Panc1 (cell line): ENCODE results near the gene TBL1Y. TPM values are rescaled to one million over a fixed set of nuclear protein-coding genes. Genes with fewer than 3 reads are reported as not detected.

Source experiments
- ATAC-seq: fragments of 200-7000 bp; cut with Tn5 transposase; 2 replicates; pipeline ENCODE4 v1.9.1; 2020; ENCODE audit warnings: mild to moderate bottlenecking, moderate library complexity
- BruUV-seq: library from RNA; stranded (reverse); fragments of 400-500 nt; replicated peaks from 2 replicates; lab custom pipeline; 2021; lab: Mats Ljungman, UMichigan
- CTCF ChIA-PET: fragments of 300-600 bp; sonication (Branson Sonifier 250); formaldehyde crosslinking; loops from one replicate; lab custom pipeline; 2022; ENCODE audit warnings: antibody characterized with exemption; lab: Charles Lee
- POLR2A ChIA-PET: fragments of 300-600 bp; sonication (Branson Sonifier 250); formaldehyde crosslinking; loops from one replicate; lab custom pipeline; 2022; ENCODE audit warnings: antibody characterized with exemption; lab: Charles Lee
- DNase-seq: peaks from one replicate; pipeline ENCODE4 v3.0.0-alpha.2; 2010; ENCODE audit warnings: low read depth, low spot score
- H3K27ac ChIP-seq: 2 replicates; pipeline ENCODE4 v1.5.1; 2011; ENCODE audit warnings: mild to moderate bottlenecking, low read length, inconsistent platforms
- H3K27me3 ChIP-seq: fragments of 200-500 bp; sonication (Bioruptor generic); 2 replicates; pipeline ENCODE4 v1.6.0; 2014; ENCODE audit warnings: low read length, inconsistent platforms; ENCODE audit not compliant: control insufficient read depth, insufficient read depth
- H3K36me3 ChIP-seq: fragments of 200-500 bp; sonication (Bioruptor generic); 2 replicates; pipeline ENCODE4 v1.5.1; 2014; ENCODE audit warnings: inconsistent platforms, mild to moderate bottlenecking, low read length, moderate library complexity; ENCODE audit not compliant: control insufficient read depth, insufficient read depth
- H3K4me1 ChIP-seq: 2 replicates; pipeline ENCODE4 v1.5.1; 2011; ENCODE audit warnings: inconsistent platforms, mild to moderate bottlenecking, low read length, moderate library complexity; ENCODE audit not compliant: control insufficient read depth, insufficient read depth
- H3K4me3 ChIP-seq, 2 experiments: 2 replicates each; pipeline ENCODE4 v1.5.1; 2011 to 2012; ENCODE audit warnings: low read depth in 2 of 2, low read length in 2 of 2, mild to moderate bottlenecking in 2 of 2, inconsistent platforms in 1 of 2, moderate library complexity in 1 of 2
- H3K9me3 ChIP-seq: fragments of 200-500 bp; sonication (Bioruptor generic); 2 replicates; pipeline ENCODE4 v1.5.1; 2014; ENCODE audit warnings: low read depth, mild to moderate bottlenecking, inconsistent platforms, low read length, moderate library complexity; ENCODE audit not compliant: control insufficient read depth, insufficient read depth
- POLR2AphosphoS5 ChIP-seq: IDR thresholded peaks from 2 replicates; pipeline ENCODE4 v1.6.1; 2012; ENCODE audit warnings: mild to moderate bottlenecking, low read depth, low read length, moderate library complexity
- SIN3A ChIP-seq: IDR thresholded peaks from 2 replicates; pipeline ENCODE4 v1.6.1; 2012; ENCODE audit warnings: low read depth, mild to moderate bottlenecking, low read length, moderate library complexity, borderline replicate concordance; ENCODE audit not compliant: insufficient read depth
- TCF7L2 ChIP-seq: IDR thresholded peaks from 2 replicates; pipeline ENCODE4 v1.6.1; 2011; ENCODE audit warnings: mild to moderate bottlenecking, low read depth, low read length, inconsistent platforms
- in situ Hi-C: cut with HindIII; loops from 2 replicates; pipeline ENCODE4 v1.10.0; 2016; ENCODE audit warnings: low sequenced_read_pairs, low pct_unique_long_range_greater_than_20kb
- intact Hi-C: fragments of 100-400 bp; cut with micrococcal nuclease; formaldehyde crosslinking; loops from one replicate; pipeline ENCODE4 v1.10.0; 2022; ENCODE audit not compliant: unreplicated experiment
- total RNA-seq: library from RNA; stranded (reverse); gene quantifications from one replicate; pipeline ENCODE4 v1.2.1, GENCODE V29; 2021; ENCODE audit not compliant: unreplicated experiment
- TF ChIP-seq, protein P1 (sequence below), 2 experiments: IDR thresholded peaks; 2 replicates each; pipeline ENCODE4 v1.6.1; 2011 to 2012; ENCODE audit warnings: low read depth in 2 of 2, control low read depth in 1 of 2, low read length in 1 of 2, mild to moderate bottlenecking in 1 of 2, moderate library complexity in 1 of 2; ENCODE audit not compliant: insufficient read depth in 1 of 2
- TF ChIP-seq, protein P2 (sequence below): fragments of 450-650 bp; IDR thresholded peaks from 2 replicates; pipeline ENCODE4 v1.5.1; 2017; ENCODE audit warnings: mild to moderate bottlenecking

Gene TBL1Y
- total RNA-seq, 1 experiment from 2014 or later: not detected

DNA sequence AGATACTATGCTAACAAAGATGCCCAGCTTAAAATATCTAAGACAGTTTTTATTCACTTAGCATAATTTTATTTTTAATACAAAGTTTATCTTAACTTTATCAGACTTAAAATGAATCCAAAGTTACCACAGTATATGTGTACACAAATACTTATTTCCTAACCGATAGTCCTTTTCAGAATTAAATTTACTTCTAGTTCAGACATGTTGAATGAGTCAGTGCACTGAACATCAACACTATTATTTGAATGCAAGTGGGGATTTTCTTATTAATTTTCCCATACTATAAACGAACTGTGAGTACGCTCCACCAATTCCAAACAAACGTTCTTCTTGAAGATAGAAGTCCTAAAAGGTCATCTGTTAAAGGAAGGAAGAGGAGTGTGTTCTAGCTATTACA is 39.5 kb downstream of the TBL1Y start:
- no TSS peak for BruUV-seq
- no peaks in the 10 kb centered on the region for H3K4me1 ChIP-seq

DNA sequence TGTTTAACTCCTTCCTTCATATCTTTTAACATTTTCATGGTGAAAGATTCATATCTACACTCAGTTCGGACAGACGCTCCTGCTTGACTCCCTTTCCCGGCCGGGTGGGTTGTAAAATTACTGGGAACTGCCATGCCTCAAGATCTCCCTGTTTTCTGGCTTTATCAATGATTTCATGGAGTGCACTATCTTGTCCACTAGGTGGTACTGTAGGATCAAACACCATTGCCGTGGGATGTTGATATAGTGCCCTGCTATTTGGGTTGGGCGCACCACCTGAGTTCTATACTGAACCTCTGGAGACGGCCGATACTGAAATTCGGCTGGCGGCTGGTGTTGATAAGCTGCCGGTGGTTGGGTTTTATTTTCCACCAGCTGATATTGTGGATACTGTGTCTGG is 54.2 kb downstream of the TBL1Y start:
- Histone ChIP-seq H3K9me3 (no peaks in the 10 kb centered on the region), H3K27me3 (no peaks in the 10 kb centered on the region), H3K4me3 (no peak overlapping the region), H3K27ac (no peak overlapping the region), H3K4me1 (no peaks in the 10 kb centered on the region), H3K36me3 (no peaks in the 10 kb centered on the region)
- no TSS peak for BruUV-seq
- ChIA-PET POLR2A (no interaction called here), CTCF (no interaction called here)
- intact Hi-C loops: no loop called here
- DNase-seq (no peak), ATAC-seq (no peak)
- in situ Hi-C loops: no loop called here
- TF ChIP-seq, protein P1, sequence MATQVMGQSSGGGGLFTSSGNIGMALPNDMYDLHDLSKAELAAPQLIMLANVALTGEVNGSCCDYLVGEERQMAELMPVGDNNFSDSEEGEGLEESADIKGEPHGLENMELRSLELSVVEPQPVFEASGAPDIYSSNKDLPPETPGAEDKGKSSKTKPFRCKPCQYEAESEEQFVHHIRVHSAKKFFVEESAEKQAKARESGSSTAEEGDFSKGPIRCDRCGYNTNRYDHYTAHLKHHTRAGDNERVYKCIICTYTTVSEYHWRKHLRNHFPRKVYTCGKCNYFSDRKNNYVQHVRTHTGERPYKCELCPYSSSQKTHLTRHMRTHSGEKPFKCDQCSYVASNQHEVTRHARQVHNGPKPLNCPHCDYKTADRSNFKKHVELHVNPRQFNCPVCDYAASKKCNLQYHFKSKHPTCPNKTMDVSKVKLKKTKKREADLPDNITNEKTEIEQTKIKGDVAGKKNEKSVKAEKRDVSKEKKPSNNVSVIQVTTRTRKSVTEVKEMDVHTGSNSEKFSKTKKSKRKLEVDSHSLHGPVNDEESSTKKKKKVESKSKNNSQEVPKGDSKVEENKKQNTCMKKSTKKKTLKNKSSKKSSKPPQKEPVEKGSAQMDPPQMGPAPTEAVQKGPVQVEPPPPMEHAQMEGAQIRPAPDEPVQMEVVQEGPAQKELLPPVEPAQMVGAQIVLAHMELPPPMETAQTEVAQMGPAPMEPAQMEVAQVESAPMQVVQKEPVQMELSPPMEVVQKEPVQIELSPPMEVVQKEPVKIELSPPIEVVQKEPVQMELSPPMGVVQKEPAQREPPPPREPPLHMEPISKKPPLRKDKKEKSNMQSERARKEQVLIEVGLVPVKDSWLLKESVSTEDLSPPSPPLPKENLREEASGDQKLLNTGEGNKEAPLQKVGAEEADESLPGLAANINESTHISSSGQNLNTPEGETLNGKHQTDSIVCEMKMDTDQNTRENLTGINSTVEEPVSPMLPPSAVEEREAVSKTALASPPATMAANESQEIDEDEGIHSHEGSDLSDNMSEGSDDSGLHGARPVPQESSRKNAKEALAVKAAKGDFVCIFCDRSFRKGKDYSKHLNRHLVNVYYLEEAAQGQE (IDR thresholded peaks at IDR 0.05; ENCODE audit: insufficient read depth in 1 of 2, low read depth in 2 of 2, low read length in 1 of 2): no peak
- TF ChIP-seq POLR2AphosphoS5 (no peak), SIN3A (no peak), TCF7L2 (no peak)
- TF ChIP-seq, protein P2, sequence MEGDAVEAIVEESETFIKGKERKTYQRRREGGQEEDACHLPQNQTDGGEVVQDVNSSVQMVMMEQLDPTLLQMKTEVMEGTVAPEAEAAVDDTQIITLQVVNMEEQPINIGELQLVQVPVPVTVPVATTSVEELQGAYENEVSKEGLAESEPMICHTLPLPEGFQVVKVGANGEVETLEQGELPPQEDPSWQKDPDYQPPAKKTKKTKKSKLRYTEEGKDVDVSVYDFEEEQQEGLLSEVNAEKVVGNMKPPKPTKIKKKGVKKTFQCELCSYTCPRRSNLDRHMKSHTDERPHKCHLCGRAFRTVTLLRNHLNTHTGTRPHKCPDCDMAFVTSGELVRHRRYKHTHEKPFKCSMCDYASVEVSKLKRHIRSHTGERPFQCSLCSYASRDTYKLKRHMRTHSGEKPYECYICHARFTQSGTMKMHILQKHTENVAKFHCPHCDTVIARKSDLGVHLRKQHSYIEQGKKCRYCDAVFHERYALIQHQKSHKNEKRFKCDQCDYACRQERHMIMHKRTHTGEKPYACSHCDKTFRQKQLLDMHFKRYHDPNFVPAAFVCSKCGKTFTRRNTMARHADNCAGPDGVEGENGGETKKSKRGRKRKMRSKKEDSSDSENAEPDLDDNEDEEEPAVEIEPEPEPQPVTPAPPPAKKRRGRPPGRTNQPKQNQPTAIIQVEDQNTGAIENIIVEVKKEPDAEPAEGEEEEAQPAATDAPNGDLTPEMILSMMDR: no peak

More for the DNA sequence above, 39.5 kb downstream of the TBL1Y start:
- Histone ChIP-seq H3K4me3 (no peak overlapping the region), H3K9me3 (no peaks in the 10 kb centered on the region), H3K27me3 (no peaks in the 10 kb centered on the region), H3K27ac (no peak overlapping the region), H3K36me3 (no peaks in the 10 kb centered on the region)
- TF ChIP-seq TCF7L2: no peak
- TF ChIP-seq, protein P1 (IDR thresholded peaks at IDR 0.05; ENCODE audit: insufficient read depth in 1 of 2, low read depth in 2 of 2, low read length in 1 of 2): no peak
- no peak for TF ChIP-seq SIN3A
- TF ChIP-seq, protein P2: no peak
- TF ChIP-seq POLR2AphosphoS5: no peak
- DNase-seq (no peak), ATAC-seq (no peak)
- in situ Hi-C loops: no loop called here
- POLR2A ChIA-PET: no interaction called here
- intact Hi-C loops: no loop called here
- CTCF ChIA-PET: no interaction called here
